Calu3 (cell line): Measurements from ENCODE around the gene USO1. TPM values are rescaled to one million over a fixed set of nuclear protein-coding genes. Genes with fewer than 3 reads are reported as not detected.

Source experiments
- BruUV-seq: library from RNA; stranded (reverse); fragments of 400-500 nt; replicated peaks from 2 replicates; lab custom pipeline; 2021; lab: Mats Ljungman, UMichigan
- CTCF ChIA-PET: fragments of 300-600 bp; sonication (Branson Sonifier 250); formaldehyde crosslinking; loops from one replicate; lab custom pipeline; 2022; ENCODE audit warnings: antibody characterized with exemption; lab: Charles Lee
- DNase-seq: peaks from one replicate; pipeline ENCODE4 v3.0.0; 2022
- H3K27ac Mint-ChIP-seq: one replicate; pipeline ENCODE4 v1.8.0; 2022; ENCODE audit warnings: mixed read lengths; ENCODE audit not compliant: unreplicated experiment
- H3K27me3 Mint-ChIP-seq: one replicate; pipeline ENCODE4 v1.8.0; 2022; ENCODE audit warnings: mixed read lengths; ENCODE audit not compliant: unreplicated experiment
- H3K36me3 Mint-ChIP-seq: one replicate; pipeline ENCODE4 v1.8.0; 2022; ENCODE audit warnings: mild to moderate bottlenecking, moderate library complexity, mixed read lengths; ENCODE audit not compliant: insufficient read depth, unreplicated experiment
- H3K4me1 Mint-ChIP-seq: one replicate; pipeline ENCODE4 v1.8.0; 2022; ENCODE audit warnings: mild to moderate bottlenecking, low read depth, mixed read lengths; ENCODE audit not compliant: unreplicated experiment
- H3K4me3 Mint-ChIP-seq: one replicate; pipeline ENCODE4 v1.8.0; 2022; ENCODE audit warnings: mild to moderate bottlenecking, low read depth, moderate library complexity, mixed read lengths; ENCODE audit not compliant: unreplicated experiment
- H3K9me3 Mint-ChIP-seq: one replicate; pipeline ENCODE4 v1.8.0; 2022; ENCODE audit warnings: low read depth, mixed read lengths; ENCODE audit not compliant: unreplicated experiment
- CTCF ChIP-seq: fragments of 200-600 bp; IDR thresholded peaks from one replicate; pipeline ENCODE4 v1.8.0; 2022; ENCODE audit warnings: antibody characterized with exemption; ENCODE audit not compliant: unreplicated experiment
- intact Hi-C: fragments of 100-400 bp; cut with micrococcal nuclease; formaldehyde crosslinking; loops from one replicate; pipeline ENCODE4 v1.10.0; 2022; ENCODE audit not compliant: unreplicated experiment
- total RNA-seq: library from RNA; stranded (reverse); gene quantifications from 2 replicates; pipeline ENCODE4 v1.2.3, GENCODE V29; 2022

The USO1 gene
- total RNA-seq, 1 experiment from 2014 or later, result 45.4 TPM

- H3K27ac Mint-ChIP-seq, result no peak overlapping the region
- no peaks in the 10 kb centered on the region for H3K9me3 Mint-ChIP-seq
- CTCF ChIA-PET, result no interaction called here
- BruUV-seq, result no TSS peak
- H3K27me3 Mint-ChIP-seq, result no peaks in the 10 kb centered on the region
- DNase-seq, result no peak
- no peak for TF ChIP-seq CTCF
- no peak overlapping the region for H3K4me3 Mint-ChIP-seq
- H3K36me3 Mint-ChIP-seq, result no peaks in the 10 kb centered on the region
- intact Hi-C loops, result no loop called here
- no peaks in the 10 kb centered on the region for H3K4me1 Mint-ChIP-seq
These were observed 19.0 kb upstream of the USO1 start for GRCh38 chr4:75705198-75705977.

- no peak for DNase-seq
- Mint-ChIP-seq H3K4me1 (no peaks in the 10 kb centered on the region), H3K27ac (no peak overlapping the region), H3K4me3 (no peak overlapping the region), H3K27me3 (no peaks in the 10 kb centered on the region), H3K36me3 (no peaks in the 10 kb centered on the region), H3K9me3 (no peaks in the 10 kb centered on the region)
- intact Hi-C loops, result no loop called here
- TF ChIP-seq CTCF, result no peak
- CTCF ChIA-PET, result no interaction called here
- BruUV-seq, result no TSS peak
These were observed 16.1 kb upstream of the USO1 start for GRCh38 chr4:75708218-75708691.

GRCh38 chr4:75710246-75710645 lies 14.1 kb upstream of the USO1 start:
- TF ChIP-seq CTCF, result no peak
- Mint-ChIP-seq H3K9me3 (no peaks in the 10 kb centered on the region), H3K4me1 (no peaks in the 10 kb centered on the region), H3K27ac (no peak overlapping the region), H3K27me3 (no peaks in the 10 kb centered on the region), H3K4me3 (no peak overlapping the region), H3K36me3 (no peaks in the 10 kb centered on the region)
- intact Hi-C loops, result no loop called here
- CTCF ChIA-PET, result no interaction called here
- DNase-seq, result no peak
- no TSS peak for BruUV-seq

- no peak for DNase-seq
- intact Hi-C loops, result no loop called here
- Mint-ChIP-seq H3K27me3 (no peaks in the 10 kb centered on the region), H3K9me3 (no peaks in the 10 kb centered on the region), H3K36me3 (peaks cover 5% of the 10 kb centered on the region), H3K4me3 (no peak overlapping the region), H3K27ac (no peak overlapping the region), H3K4me1 (no peaks in the 10 kb centered on the region)
- BruUV-seq, result no TSS peak
- TF ChIP-seq CTCF, result no peak
- CTCF ChIA-PET, result interaction anchor here (1.8 kb wide), 1 partner anchor 10 kb away, joined by 5 read pairs; the partner anchor contains the start of gene USO1
These were observed 10.4 kb upstream of the USO1 start for GRCh38 chr4:75714011-75714410.
